IMR-90 (cell line): ENCODE data around the gene CLEC4G.

Experiments used
- CTCF ChIP-seq: conservative IDR thresholded peaks from 2 replicates; pipeline ENCODE4 v1.5.1; 2012; ENCODE audit warnings: mild to moderate bottlenecking, low read depth, low read length, improper control_type of control experiment
- RFX5 ChIP-seq: IDR thresholded peaks from 2 replicates; pipeline ENCODE4 v1.8.0; 2012; ENCODE audit warnings: low read depth, mild to moderate bottlenecking, low read length, moderate library complexity

- TF ChIP-seq CTCF (no peak), RFX5 (no peak)
Measured at GRCh38 chr19:7736148-7736547, 4.2 kb upstream of the CLEC4G start.
